ENCODE results near the gene MXRA8.
"Not testable (repeated sequence)": the region's sequence is repeated elsewhere in the genome, so short reads cannot be mapped to it uniquely, and the experiment has no call there.

The MXRA8 gene

DNA sequence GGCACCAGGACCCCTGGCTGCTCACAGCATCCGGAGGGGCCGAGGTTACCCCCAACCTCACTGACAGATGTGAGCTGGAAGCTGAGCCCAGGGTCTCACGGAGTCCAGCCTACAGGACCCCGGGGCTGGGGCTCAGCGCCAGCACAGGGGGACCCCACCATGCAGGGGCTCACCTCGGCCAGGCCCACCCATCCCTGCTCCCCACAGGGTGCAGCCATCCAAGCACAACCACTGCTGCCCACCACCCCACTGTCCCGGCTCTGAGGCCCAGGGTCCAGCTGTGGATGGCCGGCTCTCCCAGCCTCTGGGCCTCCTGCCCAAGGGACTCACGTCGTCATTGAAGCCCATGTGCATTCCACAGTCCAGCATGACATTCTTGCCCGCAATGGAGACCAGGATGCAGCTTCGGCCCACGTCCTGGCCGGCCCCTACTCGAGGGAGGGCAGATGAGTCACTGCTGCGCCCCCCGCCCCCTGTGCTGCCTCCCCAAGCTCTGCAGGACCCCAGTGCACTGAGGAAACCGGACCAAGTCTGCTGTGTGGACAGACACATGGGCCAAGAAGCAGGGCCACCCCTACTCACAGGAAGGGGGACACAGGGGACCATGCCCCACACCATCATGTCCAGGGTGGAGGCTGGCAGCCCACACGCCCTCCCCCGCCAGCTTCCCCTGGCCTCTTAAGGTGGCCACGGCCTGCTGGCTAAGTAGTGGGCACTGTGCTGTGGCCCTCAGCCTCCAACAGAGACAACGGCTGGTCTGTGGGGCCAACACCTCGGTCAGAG, 37.5 kb downstream of the MXRA8 start:
- no peak for DNase-seq (ENCODE audit: low read depth in 2 of 2)

- no peak for DNase-seq (ENCODE audit: low read depth in 2 of 2)
Measured at GRCh38 chr1:1319646-1319941, 38.8 kb downstream of the MXRA8 start.

- DNase-seq (ENCODE audit: low read depth in 2 of 2): no peak
Measured at GRCh38 chr1:1318777-1319645, 39.3 kb downstream of the MXRA8 start.

DNA sequence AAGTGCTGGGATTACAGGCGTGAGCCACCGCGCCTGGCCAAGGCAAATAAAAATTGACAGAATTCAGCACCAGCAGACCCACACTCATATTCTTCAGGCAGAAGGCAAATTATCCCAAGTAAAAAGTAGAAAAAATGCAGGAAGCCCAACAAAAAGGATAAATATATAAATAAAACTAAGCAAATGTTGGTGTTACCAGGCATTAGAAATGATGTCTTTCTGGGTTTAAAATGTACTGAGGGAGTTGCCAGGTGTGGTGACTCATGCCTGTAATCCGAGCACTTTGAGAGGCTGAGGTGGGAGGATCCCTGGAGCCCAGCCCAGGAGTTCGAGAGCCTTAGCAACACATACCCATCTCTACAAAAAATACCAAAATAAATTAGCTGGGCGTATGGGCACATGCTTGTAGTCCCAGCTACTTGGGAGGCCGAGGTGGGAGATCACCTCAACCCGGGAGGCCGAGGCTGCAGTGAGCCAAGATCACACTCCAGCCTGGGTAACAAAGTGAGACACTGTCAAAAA, 40.2 kb downstream of the MXRA8 start:
- peak; percentile 68 to 72 for DNase-seq (ENCODE audit: low read depth in 2 of 2)

DNA sequence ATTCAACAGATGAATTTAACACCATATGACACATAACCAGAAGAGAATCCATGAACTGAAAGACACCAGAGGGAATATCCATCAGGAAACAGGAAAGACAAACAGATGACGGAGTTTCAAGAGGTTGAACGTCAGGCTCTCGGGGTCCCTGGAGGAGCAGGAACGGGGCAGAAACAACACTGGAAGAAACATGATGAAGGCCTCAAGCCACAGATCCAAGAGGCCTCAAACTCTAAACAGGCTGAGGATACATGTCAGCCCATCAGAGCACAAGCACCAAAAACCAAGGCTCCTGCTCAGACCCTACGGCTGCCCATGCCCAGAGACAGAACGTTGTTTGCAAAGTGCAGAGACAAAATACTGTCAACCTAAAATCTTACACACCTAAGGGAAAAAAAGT, 40.9 kb downstream of the MXRA8 start:
- DNase-seq (ENCODE audit: low read depth in 2 of 2): no peak

- not testable (repeated sequence) for DNase-seq (ENCODE audit: low read depth in 2 of 2)
Measured at GRCh38 chr1:1316199-1316598, 42.2 kb downstream of the MXRA8 start.

- no peak for DNase-seq (ENCODE audit: low read depth in 2 of 2)
Measured at GRCh38 chr1:1315435-1315954, 42.9 kb downstream of the MXRA8 start.

GRCh38 chr1:1314678-1315335, 43.5 kb downstream of the MXRA8 start:
- DNase-seq (ENCODE audit: low read depth in 2 of 2): no peak

DNA sequence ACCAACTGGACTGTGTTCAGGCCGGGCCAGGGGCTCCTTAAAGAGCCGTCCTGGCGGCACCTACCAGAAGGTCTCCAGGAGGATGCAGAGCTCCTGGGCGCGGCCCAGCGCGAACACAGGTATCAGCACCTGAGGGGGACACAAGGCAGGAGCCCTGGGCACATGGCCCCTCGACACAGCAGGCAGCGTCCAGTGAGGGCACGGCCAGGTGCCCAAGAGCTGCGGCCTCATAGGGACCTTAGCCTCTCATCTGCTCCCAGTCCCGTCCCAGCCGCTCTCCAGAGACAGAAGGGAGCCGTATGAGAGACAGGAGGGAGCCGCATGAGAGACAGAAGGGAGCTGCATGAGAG, 44.1 kb downstream of the MXRA8 start:
- DNase-seq (ENCODE audit: low read depth in 2 of 2): no peak

DNA sequence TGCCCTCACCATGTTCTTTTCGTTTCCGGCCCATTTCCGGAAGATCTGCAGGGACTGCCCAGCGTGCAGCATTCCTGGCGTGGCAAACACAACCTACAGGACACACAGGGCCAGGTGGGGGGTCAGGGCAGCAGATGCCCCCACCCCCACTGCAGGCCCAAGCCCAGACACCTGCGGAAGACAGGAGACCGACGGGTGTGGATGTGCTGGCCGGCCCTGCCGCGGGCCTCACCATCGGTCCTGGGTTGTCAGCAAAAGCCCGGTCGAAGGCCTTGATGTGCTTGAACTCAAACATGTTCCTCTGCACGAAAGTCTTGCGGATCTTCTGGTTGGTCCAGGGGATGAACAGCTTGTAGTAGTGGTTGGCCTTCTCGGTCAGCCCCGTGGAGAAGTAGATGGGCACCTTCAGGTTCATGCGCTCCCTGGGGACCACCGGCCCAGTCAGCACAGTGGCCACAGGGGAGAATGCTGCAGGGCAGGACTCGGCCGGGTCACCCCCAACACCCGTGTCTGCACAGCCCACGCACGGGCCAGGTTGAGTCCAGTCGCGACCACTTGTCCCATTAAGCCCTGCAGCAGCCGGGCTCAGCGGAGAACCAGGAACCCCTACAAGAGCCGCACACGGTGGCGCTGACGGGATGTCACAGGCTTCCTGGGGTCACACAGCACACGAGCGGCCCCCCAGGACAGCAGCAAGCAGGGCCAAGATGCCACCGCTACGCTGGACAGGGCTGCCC, 44.7 kb downstream of the MXRA8 start:
- DNase-seq (ENCODE audit: low read depth in 2 of 2): no peak

DNA sequence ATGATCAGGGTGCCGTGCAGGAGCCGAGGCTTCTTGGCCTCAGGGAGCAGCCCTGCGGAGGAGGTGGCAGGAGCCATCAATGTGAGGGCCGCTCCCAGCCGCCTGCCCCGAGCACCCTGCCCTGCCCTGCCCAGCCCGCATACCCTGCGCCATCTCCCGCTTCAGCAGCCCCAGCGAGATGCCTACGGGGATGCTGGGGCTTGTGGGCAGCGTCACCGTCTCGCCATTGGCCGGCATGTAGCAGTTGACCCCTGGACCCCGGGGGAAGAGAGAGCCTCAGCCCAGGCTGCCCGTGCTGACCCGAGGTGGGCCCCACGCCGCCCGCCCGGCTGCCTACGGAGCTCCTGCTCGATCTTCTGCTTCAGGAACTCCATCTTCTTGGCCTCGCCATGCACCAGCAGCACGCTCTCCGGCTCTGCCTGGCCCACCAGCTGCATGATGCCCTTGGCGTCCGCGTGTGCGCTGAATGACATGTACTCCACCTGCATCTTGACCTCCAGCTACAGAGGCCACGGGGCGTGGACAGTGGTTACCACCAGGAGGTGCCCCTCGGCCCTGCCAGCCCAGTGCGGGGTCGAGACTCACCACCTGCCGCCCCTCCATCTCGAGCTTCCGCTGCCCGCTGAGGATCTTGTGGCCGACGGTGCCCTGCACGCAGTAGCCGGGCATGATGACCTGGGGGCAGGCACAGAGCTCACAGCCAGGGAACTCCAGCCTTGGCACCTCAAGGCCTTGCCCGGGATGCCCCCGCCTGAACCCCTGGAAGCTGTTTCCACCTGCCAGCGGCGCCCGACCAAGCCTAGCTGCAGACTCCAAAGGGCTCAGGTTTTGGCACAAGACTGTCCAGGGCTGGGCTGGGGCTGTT, 45.7 kb downstream of the MXRA8 start:
- no peak for DNase-seq (ENCODE audit: low read depth in 2 of 2)

GRCh38 chr1:1311107-1312104, 46.9 kb downstream of the MXRA8 start:
- DNase-seq (ENCODE audit: low read depth in 2 of 2): no peak

DNA sequence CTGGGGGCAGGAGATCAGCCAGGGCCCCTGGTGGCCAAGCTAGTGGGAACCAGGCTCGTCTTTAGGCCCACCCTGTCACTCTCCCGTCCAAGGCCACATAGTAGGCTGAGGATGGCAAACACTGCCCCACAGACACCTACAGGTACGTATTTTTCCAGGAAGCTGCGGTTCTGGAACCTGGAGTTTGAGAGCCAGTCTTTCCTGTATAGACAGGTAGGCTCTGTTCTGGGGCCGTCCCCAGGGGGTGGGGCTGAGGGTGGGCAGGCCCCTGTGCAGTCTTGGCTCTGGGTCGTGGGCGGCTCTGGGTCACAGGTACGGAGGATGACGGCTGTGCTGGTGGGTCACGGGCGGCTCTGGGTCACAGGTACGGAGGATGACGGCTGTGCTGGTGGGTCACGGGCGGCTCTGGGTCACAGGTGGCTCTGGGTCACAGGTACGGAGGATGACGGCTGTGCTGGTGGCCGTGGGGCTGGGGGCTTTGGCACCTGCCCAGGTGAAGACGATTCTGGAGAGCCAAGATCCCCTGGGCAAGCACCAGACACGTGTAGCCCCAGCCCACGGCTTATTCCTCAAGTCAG, 47.8 kb downstream of the MXRA8 start:
- no peak for DNase-seq (ENCODE audit: low read depth in 2 of 2)

- no peak for DNase-seq (ENCODE audit: low read depth in 2 of 2)
Measured at GRCh38 chr1:1310109-1310385, 48.3 kb downstream of the MXRA8 start.

DNA sequence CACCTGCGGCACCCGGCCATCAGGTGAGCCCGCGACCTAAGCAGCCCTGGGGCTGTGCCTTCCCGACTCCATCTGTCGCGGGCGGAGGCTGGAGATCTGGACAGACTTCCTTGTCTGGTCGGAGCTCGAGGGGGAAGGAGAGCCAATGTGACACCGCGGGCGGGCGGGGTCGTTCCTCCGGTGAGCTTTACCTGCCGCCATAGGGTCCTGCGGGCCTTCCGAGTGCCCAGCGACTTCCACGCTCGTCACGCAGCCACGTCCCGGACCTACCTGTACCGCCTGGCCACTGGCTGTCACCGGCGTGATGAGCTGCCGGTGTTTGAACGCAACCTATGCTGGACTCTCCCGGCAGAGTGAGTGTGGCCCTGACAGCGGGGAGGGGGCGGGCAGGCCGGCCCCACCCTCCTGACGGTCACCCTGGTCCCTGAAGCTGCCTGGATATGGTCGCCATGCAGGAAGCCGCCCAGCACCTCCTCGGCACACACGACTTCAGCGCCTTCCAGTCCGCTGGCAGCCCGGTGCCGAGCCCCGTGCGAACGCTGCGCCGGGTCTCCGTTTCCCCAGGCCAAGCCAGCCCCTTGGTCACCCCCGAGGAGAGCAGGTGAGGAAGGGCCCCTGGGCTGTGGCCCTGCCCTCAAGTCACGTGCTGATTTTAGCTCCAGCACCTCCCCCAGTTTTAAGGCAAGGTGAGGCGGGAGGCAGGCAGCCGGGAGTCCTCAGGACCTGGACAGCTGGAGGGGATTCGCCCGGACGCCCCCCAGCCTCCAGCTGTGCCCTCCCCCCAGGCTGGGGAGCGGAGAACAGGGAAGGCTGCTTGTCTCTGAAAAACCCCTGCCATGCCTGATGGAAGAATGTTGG, 48.9 kb downstream of the MXRA8 start:
- no peak for DNase-seq (ENCODE audit: low read depth in 2 of 2)

DNA sequence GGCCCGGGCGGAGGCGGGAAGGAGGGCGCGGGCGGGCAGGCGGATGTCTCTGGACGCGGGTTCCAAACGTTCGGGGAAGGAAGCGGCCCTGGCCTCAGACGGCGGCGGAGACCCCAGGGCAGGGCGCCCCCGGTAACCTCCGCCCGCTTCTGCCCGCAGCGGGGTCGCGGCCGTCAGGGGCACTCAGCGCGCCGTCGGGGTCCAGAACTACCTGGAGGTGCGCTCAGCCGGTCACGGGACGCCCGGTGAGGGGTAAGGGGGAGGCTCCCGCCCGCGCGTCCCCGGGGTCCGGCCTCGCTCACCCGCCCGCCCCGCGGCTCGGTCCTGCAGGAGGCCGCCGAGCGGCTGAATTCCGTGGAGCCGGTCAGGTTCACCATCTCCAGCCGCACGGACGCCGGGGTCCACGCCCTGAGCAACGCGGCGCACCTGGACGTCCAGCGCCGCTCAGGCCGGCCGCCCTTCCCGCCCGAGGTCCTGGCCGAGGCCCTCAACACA, 49.6 kb downstream of the MXRA8 start:
- no peak for DNase-seq (ENCODE audit: low read depth in 2 of 2)

DNA sequence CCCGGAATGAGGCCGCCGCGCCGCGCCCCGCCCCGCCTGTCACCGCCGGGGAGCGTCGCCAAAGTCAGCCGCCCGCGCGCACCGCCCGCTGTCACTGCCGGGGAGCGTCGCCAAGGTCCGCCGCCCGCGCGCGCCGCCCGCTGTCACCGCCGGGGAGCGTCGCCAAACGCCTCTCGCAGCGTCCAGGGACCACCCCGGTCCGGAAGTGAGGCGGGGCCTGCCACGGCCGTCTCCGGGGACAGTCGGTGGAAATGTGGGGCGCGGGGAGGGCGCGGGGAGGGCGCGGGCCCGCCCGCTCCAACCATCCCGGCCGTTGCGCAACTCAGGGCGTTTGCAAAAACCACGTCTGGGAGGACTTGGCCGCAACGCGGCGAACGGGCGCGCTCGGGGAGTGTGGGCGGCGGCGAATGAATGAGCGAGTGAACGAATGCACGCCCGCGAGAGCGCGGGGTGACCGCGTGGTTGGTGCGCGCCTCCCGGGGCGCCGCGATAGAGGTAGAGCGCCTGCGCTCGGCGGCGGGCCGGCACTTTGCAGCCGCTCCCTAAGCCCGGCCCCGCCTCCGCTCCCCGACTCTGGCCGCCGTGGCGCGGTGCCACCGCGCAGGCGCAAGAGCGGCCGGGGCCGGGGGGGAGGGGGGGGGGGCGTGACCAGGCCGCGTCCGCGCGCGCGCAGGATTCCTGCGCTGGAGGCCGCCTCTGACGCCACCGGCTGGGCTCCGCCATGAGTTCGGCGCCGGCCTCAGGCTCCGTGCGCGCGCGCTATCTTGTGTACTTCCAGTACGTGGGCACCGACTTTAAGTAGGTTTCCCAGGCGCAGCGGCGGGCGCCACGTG, 50.2 kb downstream of the MXRA8 start, which contains the start of the genes ACAP3 and PUSL1:
Gene ACAP3, minus strand, starts transcription at position 8 of the 833 bp plus-strand sequence. CDS start 115 bp downstream, outside the sequence.
Gene PUSL1, plus strand, starts transcription at position 675 of the 833 bp plus-strand sequence. Its CDS starts 47 bp downstream, at position 722.
- DNase-seq (ENCODE audit: low read depth in 2 of 2): peak; percentile 86 to 89
